Measurements from ENCODE around the gene PLAC8L1. TPM values are rescaled to one million over a fixed set of nuclear protein-coding genes. Genes with fewer than 3 reads are reported as not detected.

PLAC8L1 gene
- polyA plus RNA-seq, 3 donors, result 0.12 to 0.24 TPM; not detected in 1

DNA sequence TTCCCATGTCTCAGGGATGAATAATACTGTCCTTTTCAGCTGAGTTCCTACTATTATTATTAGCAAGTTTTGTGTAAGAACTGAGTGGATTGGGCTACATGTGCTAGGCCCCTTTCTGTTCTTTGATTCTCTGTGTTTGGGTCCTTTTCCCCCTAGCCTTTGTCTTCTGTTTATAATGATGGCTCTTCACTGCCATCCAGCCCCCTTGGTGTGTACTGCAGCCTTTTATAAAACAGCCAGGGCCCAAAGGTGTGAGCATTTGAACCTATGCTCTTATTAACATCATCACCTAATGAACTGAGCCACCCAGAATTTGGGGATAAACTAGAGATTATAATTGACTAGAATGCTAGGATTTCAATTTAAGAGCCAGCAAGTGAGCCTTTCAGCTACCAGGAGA lies 52.6 kb downstream of the PLAC8L1 start:
- no peak overlapping the region for H3K27ac ChIP-seq (ENCODE audit: low read depth, low read length)

- no peak overlapping the region for H3K27ac ChIP-seq (ENCODE audit: low read depth, low read length)
- 69 to 77% (median 73%) methylated on average over 3 of the region's 3 CpGs for WGBS, 3 donors
Measured at GRCh38 chr5:146051678-146052077, 53.7 kb downstream of the PLAC8L1 start.

- WGBS, 3 donors, result 86 to 88% (median 87%) methylated on average over 5 of the region's 5 CpGs
- no peak overlapping the region for H3K27ac ChIP-seq (ENCODE audit: low read depth, low read length)
Measured at GRCh38 chr5:146050086-146050485, 55.3 kb downstream of the PLAC8L1 start.

DNA sequence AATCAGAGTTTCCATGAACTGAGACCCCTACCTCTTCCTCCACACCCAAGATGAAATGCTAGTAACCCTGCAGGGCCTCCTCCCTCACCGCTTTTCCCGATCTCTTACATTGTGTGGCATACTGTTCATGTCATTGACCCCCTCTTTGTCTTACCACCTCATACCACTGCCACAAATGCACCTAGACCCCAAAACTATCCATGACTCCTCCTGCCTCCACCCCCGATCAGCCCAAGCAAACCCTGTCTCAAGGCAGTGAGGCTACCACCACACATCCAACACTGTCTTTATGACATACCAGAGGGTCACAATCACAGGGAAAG lies 55.7 kb downstream of the PLAC8L1 start:
- no peak overlapping the region for H3K27ac ChIP-seq (ENCODE audit: low read depth, low read length)
- WGBS, 3 donors, result 68 to 80% (median 70%) methylated on average over 3 of the region's 3 CpGs

DNA sequence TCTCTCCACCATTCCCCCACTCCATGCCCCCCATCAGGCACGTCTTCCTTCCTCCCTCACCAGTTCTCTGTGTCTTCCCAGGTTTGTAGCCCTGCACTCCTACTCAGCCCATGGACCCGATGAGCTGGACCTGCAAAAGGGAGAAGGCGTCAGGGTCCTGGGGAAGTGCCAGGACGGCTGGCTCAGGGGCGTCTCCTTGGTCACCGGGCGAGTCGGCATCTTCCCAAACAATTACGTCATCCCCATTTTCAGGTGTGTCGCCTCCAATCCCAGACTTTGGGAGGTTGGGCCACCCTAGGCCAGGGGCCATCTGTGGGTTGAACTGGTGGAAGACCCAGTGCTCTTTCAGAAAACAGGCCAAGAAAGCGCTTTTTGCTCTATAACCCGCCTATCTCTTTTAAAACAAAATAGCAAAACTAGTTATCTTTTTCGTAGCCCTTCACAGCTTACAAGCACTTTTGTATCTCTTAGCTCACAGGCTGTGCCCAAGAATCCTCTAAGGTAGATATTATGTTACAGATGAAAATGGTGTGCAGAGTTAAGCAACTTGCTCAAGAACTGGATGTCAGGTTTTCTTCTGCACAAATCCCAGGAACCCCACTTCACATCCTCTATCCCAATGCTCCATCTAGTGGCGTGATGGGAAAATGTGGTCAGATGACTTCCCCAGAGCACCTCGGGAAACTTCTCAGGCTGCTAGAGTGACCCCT lies 56.2 kb downstream of the PLAC8L1 start:
- H3K27ac ChIP-seq (ENCODE audit: low read depth, low read length), result no peak overlapping the region
- 73 to 78% (median 73%) methylated on average over 14 to 15 of the region's 15 CpGs for WGBS, 3 donors

DNA sequence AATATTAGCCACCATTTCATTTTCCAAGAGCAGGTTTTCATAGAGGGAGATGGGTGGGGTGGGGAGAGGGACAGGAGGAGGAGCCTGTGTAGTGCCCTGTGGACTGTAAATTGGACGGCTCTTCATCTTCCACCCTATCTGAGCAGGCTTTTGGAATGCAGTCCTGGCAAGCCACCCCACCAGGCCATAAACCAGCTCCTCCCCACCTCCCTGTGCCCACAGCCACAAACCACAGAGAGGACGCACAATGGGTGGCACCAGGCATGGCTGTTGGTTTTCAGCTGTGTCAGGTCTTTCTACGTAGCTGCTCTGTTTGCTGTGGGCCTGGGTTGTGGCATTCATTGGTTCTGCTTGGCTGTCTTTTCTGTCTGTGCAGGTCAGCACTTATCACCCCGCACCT lies 58.0 kb downstream of the PLAC8L1 start:
- WGBS, 3 donors, result 69 to 72% (median 69%) methylated on average over 4 of the region's 4 CpGs
- H3K27ac ChIP-seq (ENCODE audit: low read depth, low read length), result no peak overlapping the region

DNA sequence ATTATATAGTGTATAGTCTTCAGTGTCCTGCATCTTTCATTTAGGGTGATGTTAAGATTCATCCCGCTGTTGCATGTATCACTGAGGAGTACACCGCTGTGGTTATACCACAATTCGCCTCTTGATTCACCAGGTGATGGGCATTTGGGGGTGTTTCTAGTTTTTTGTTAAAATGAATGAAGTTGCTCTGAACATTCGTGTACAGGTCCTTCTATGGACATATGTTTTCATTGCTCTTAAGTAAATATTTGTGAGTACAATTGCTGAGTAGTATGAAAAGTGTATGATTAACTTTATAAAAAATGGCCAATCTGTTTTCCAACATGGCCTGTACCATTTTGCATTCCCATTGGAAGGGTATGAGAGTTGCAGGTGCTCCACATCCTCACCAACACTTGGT lies 61.7 kb downstream of the PLAC8L1 start:
- no peak overlapping the region for H3K27ac ChIP-seq (ENCODE audit: low read depth, low read length)
- 91 to 96% (median 96%) methylated on average over 4 of the region's 4 CpGs for WGBS, 3 donors

DNA sequence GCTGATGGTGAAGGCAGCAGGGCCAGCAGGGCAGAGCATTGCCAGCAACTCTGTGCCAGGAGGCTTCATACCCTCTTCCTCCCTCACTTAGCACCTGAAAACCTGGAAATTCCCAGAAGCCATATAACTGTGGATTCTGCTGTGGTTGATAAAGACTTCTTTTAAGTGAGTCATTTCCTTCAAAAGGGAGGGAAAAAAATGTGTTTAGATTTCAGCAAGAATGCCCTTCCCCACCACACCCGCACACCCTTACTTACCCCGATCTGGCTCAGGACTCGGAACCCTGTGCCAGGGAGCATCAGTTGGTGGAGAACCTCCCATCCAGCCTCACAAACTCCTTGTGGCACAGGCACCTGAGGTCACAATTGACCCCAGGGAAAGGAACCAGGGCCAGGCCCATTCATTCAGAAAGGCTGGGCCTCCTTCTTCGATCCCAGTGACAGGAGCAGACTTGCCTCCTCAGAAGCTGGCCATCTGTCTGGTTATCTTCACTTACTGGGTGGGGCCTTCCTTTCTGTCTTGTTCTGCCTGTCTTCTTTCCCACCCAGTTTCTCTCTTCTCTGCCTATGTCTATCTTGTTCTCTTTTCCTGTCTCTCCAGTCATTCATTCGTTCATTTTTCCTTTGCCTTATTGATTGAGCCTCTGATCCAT lies 62.6 kb downstream of the PLAC8L1 start:
- H3K27ac ChIP-seq (ENCODE audit: low read depth, low read length), result no peak overlapping the region
- WGBS, 3 donors, result 55 to 95% (median 63%) methylated on average over 5 of the region's 5 CpGs

DNA sequence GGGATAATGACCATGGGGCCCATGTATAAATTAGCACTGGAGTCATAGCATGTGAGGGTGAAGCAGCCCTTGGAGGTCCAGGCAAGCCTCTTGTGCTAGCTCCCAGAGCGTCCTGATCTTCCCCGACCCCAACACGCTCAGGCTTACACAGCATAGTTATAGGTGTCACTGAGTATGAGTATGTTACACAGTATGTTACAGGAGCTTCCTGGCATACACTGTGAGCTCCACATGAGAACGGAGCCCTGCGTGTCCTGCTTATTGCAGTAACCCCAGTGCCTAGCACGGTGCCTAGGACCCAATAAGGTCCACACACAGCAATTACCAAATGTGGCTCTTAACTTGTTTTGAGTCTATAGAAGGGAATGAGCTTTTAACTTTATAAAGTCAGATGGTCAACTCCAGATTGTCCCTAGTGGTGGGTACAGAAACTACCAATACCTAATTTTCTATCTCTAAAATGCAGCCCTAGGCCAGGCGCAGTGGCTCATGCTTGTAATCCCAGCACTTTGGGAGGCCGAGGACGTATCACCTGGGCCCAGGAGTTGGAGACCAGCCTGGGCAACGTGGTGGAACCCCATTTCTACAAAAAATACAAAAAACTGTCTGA lies 64.1 kb downstream of the PLAC8L1 start:
- H3K27ac ChIP-seq (ENCODE audit: low read depth, low read length), result no peak overlapping the region

DNA sequence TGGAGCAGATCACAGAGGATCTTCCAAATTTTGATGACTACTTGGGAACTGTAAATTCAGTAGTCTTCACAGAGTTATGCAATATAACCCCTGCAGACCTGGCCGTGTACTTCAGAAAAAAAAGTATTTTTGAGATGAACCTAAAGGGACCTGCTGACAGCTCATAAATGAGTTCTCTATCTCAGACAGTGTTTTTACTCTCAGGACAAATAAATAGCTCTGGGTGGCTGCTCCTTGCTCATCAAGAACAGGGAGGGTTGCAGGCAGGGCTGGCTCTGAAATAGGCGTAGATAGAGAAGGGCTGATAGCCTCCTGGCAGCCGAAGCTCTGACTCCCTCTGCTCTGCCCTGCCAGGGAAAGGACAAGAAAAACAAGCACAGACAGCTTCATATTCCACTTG lies 64.8 kb downstream of the PLAC8L1 start:
- no peak overlapping the region for H3K27ac ChIP-seq (ENCODE audit: low read depth, low read length)
- WGBS, 3 donors, result 29 to 49% (median 30%) methylated on average over 3 of the region's 3 CpGs

More for the DNA sequence above, 64.1 kb downstream of the PLAC8L1 start:
- 90 to 91% (median 91%) methylated on average over 10 of the region's 10 CpGs for WGBS, 3 donors

DNA sequence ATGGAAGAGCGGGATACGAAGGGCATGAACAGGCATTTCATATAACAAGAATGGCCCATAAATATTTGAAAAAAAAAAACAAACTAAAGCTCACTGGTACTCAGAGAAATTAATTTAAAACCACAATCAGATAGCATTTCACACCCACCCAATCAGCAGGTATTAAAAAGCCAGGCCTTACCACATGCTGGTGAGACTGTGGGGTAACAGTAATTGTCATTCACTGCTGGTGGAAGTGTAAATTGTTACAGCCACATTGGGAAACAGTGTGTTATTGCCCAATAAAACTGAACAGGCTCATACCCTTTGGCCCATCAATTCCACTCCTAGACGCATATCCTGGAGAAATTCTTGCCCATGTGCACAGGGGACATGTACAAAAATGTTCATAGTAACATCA lies 66.0 kb downstream of the PLAC8L1 start:
- 45 to 86% (median 84%) methylated on average over 3 of the region's 3 CpGs for WGBS, 3 donors

DNA sequence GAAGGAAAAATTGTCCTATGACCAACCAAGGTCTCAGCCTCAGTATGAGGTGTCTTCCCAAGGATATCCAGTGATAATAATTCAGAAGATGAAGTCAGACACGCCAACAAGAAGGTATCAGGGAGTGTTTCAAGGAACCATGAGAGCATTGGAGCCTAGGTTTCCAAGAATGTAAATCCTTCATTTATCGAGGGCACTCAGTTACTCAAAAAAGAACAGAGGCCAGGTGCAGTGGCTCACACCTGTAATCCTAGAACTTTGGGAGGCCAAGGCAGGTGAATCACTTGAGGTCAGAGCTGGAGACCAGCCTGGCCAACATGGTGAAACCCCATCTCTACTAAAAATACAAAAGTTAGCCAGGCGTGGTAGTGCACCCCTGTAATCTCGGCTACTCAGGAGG lies 70.8 kb downstream of the PLAC8L1 start:
- WGBS, 3 donors, result 68 to 95% (median 92%) methylated on average over 4 of the region's 4 CpGs
- H3K27ac ChIP-seq (ENCODE audit: low read depth, low read length), result no peak overlapping the region

More for the DNA sequence above, 66.0 kb downstream of the PLAC8L1 start:
- no peak overlapping the region for H3K27ac ChIP-seq (ENCODE audit: low read depth, low read length)

Other genes starting within 250 kb of the PLAC8L1 start
- not detected for gene GRXCR2, start 232.6 kb downstream of the PLAC8L1 start, polyA plus RNA-seq
- gene SH3RF2, start 169.0 kb downstream of the PLAC8L1 start, polyA plus RNA-seq, result 1 to 10 TPM; 2.4 to 3.3 (median 3.0) TPM
- gene LARS1, start 77.1 kb upstream of the PLAC8L1 start, polyA plus RNA-seq, result 10 to 100 TPM; 29.7 to 42.2 (median 30.7) TPM
- 1 to 10 TPM; 3.0 to 6.9 (median 5.8) TPM for gene RBM27, start 98.0 kb upstream of the PLAC8L1 start, polyA plus RNA-seq
- under 1 TPM in 1 of 3 donors, not detected in 2; 0.06 TPM for gene POU4F3, start 233.3 kb upstream of the PLAC8L1 start, polyA plus RNA-seq